OCI-LY7 (cell line): ENCODE measurements around the gene C14orf93. TPM values are rescaled to one million over a fixed set of nuclear protein-coding genes. Genes with fewer than 3 reads are reported as not detected.

Experiments used
- BruUV-seq: library from RNA; stranded (reverse); fragments of 400-500 nt; replicated peaks from 2 replicates; lab custom pipeline; 2021; lab: Mats Ljungman, UMichigan
- CTCF ChIA-PET: fragments of 300-600 bp; sonication (Branson Sonifier 250); formaldehyde crosslinking; loops from one replicate; lab custom pipeline; 2022; ENCODE audit warnings: antibody characterized with exemption; ENCODE audit not compliant: unreplicated experiment; lab: Charles Lee
- POLR2A ChIA-PET: fragments of 300-600 bp; sonication (Branson Sonifier 250); formaldehyde crosslinking; loops from one replicate; lab custom pipeline; 2022; ENCODE audit warnings: antibody characterized with exemption; lab: Charles Lee
- DNase-seq: peaks from one replicate; pipeline ENCODE4 v3.0.0-alpha.2; 2015; ENCODE audit warnings: low spot score
- H2AFZ ChIP-seq: fragments of 200-600 bp; sonication (generic), shearing (Covaris generic); 2 replicates; pipeline ENCODE4 v1.6.1; 2014; ENCODE audit warnings: mild to moderate bottlenecking, antibody characterized with exemption, low read length, moderate library complexity
- H3K27ac ChIP-seq: fragments of 200-600 bp; sonication (generic); 2 replicates; pipeline ENCODE4 v1.5.1; 2014; ENCODE audit warnings: mixed run types, low read depth, mild to moderate bottlenecking, moderate library complexity, low read length, inconsistent platforms; ENCODE audit not compliant: poor library complexity, severe bottlenecking
- H3K36me3 ChIP-seq: fragments of 200-600 bp; sonication (generic); 2 replicates; pipeline ENCODE4 v1.6.1; 2014; ENCODE audit warnings: mild to moderate bottlenecking, antibody characterized with exemption, low read length, moderate library complexity, mixed read lengths; ENCODE audit not compliant: insufficient read depth
- H3K4me1 ChIP-seq: fragments of 200-600 bp; sonication (generic); 2 replicates; pipeline ENCODE4 v1.5.1; 2014; ENCODE audit warnings: mild to moderate bottlenecking, low read length; ENCODE audit not compliant: insufficient read depth, poor library complexity, severe bottlenecking
- H3K4me2 ChIP-seq: fragments of 200-600 bp; sonication (generic); 2 replicates; pipeline ENCODE4 v1.6.1; 2014; ENCODE audit warnings: mild to moderate bottlenecking, low read length
- H3K4me3 ChIP-seq: fragments of 200-600 bp; sonication (generic); 2 replicates; pipeline ENCODE4 v1.5.1; 2014; ENCODE audit warnings: mild to moderate bottlenecking, low read depth, low read length; ENCODE audit not compliant: poor library complexity, severe bottlenecking
- H3K79me2 ChIP-seq: fragments of 200-600 bp; sonication (generic); 2 replicates; pipeline ENCODE4 v1.6.1; 2016; ENCODE audit warnings: low read depth, mild to moderate bottlenecking, low read length, moderate library complexity, mixed read lengths; ENCODE audit not compliant: insufficient read depth
- H3K9me2 ChIP-seq: fragments of 200-600 bp; sonication (generic); 2 replicates; pipeline ENCODE4 v1.6.1; 2016; ENCODE audit warnings: mild to moderate bottlenecking, low read length, mixed read lengths; ENCODE audit not compliant: insufficient read depth
- H3K9me3 ChIP-seq: fragments of 200-600 bp; sonication (generic); 2 replicates; pipeline ENCODE4 v1.6.1; 2014; ENCODE audit warnings: mild to moderate bottlenecking, mixed run types, low read length, mixed read lengths
- H4K20me1 ChIP-seq: fragments of 200-600 bp; sonication (generic); 2 replicates; pipeline ENCODE4 v1.6.1; 2014; ENCODE audit warnings: mild to moderate bottlenecking, antibody characterized with exemption, low read length, moderate library complexity, mixed read lengths; ENCODE audit not compliant: insufficient read depth
- CTCF ChIP-seq: fragments of 200-600 bp; sonication (generic); conservative IDR thresholded peaks from 2 replicates; pipeline ENCODE4 v1.5.1; 2014; ENCODE audit warnings: mild to moderate bottlenecking, antibody characterized with exemption, low read length, moderate library complexity, mixed read lengths
- EZH2phosphoT487 ChIP-seq: fragments of 200-600 bp; sonication (generic); IDR thresholded peaks from 2 replicates; pipeline ENCODE4 v1.6.1; 2018; ENCODE audit warnings: low read depth, borderline replicate concordance, mild to moderate bottlenecking, mixed run types, antibody characterized with exemption, low read length, moderate library complexity, mixed read lengths
- intact Hi-C: fragments of 100-400 bp; cut with micrococcal nuclease; formaldehyde crosslinking; loops from one replicate; pipeline ENCODE4 v1.10.0; 2022; ENCODE audit not compliant: unreplicated experiment
- total RNA-seq, 2 experiments: library from RNA; depleted of rRNA in 1 of 2; stranded (reverse); fragments of >200 nt in 1 of 2; shearing (Covaris generic) in 1 of 2; gene quantifications; 2 replicates each; pipeline ENCODE4 v1.2.3, GENCODE V29; 2014 to 2022

The C14orf93 gene
- total RNA-seq, 2 experiments from 2014 or later = 15.2 to 17.9 TPM

- no TSS peak for BruUV-seq
- Histone ChIP-seq H3K4me1 (peaks cover 27% of the 10 kb centered on the region), H4K20me1 (no peaks in the 10 kb centered on the region), H2AFZ (no peak overlapping the region), H3K4me2 (no peak overlapping the region), H3K27ac (no peak overlapping the region), H3K9me3 (no peaks in the 10 kb centered on the region), H3K9me2 (no peaks in the 10 kb centered on the region), H3K79me2 (no peaks in the 10 kb centered on the region), H3K4me3 (no peak overlapping the region), H3K36me3 (peaks cover 18% of the 10 kb centered on the region)
- CTCF ChIA-PET = interaction anchor here (0.6 to 1.9 kb wide), 5 partner anchors 60 to 134 kb away, joined by 3 to 5 read pairs (median 3); no protein-coding TSS in a partner anchor
- TF ChIP-seq CTCF = no peak
- no peak for TF ChIP-seq EZH2phosphoT487
- intact Hi-C loops = loop anchor here (10.0 kb wide), 1 partner anchor 480 kb away; no protein-coding TSS in a partner anchor
- DNase-seq = no peak
- POLR2A ChIA-PET = interaction anchor here (0.5 kb wide), 1 partner anchor 100 kb away, joined by 3 read pairs; no protein-coding TSS in a partner anchor
Observed at GRCh38 chr14:23055147-23055550, 45.2 kb upstream of the C14orf93 start.

DNA sequence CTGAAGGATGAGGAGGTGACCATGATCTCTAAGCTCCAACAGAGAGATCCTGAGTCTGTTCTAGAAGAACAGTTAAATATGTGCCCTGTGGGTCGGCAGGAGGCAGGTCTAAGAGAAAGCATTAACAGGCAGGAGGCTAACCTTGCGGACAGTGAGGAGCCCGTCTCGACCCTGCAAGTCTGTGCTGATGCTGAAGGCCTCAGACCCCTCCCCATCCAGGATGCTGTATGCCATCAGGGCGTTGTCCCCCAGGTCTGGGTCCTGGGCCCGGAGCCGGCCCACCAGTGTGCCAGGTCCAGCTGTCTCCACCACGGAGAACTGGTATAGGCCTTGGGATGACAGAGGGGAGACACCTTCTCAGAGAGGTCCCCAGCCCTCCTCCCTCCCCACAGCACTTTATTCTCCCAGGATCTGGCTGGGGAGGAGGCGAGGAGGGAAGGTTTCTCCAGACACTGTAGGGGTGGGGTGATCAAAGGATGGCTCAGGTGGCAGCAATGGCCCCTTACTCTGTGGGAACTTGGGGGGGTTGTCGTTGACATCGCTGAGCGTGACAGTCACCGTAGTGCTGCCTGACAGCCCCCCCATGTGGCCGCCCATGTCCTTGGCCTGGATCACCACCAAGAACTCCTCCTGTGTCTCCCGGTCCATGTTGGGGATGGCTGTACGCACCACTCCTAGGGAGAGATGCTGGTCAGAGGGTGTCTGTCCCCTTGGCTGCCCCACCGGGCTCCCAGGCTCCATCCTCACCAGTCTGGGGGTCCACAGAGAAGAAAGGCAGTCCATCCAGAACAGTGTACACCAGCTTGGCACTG lies 44.3 kb upstream of the C14orf93 start:
- peak; percentile 28 for DNase-seq
- Histone ChIP-seq H3K4me1 (peaks cover 24% of the 10 kb centered on the region), H3K4me3 (no peak overlapping the region), H2AFZ (no peak overlapping the region), H3K79me2 (no peaks in the 10 kb centered on the region), H3K4me2 (no peak overlapping the region), H3K36me3 (peaks cover 12% of the 10 kb centered on the region), H3K9me3 (no peaks in the 10 kb centered on the region), H3K9me2 (no peaks in the 10 kb centered on the region), H4K20me1 (no peaks in the 10 kb centered on the region), H3K27ac (no peak overlapping the region)
- no TSS peak for BruUV-seq
- ChIA-PET POLR2A (interaction anchor here (1.1 kb wide), 1 partner anchor 41 kb away, joined by 3 read pairs; the partner anchor contains the start of genes ACIN1 and C14orf119), CTCF (interaction anchor here (0.7 to 1.9 kb wide), 4 partner anchors 56 to 81 kb away, joined by 3 to 5 read pairs (median 3); no protein-coding TSS in a partner anchor)
- peak; percentile 73 for TF ChIP-seq CTCF
- no peak for TF ChIP-seq EZH2phosphoT487
- intact Hi-C loops = loop anchor here (1.0 to 10.0 kb wide), 2 partner anchors 60 to 479 kb away; no protein-coding TSS in a partner anchor
